PFSK-1 (cell line): ENCODE results near the gene AUTS2.

Source experiments
- FOXP2 ChIP-seq: optimal IDR thresholded peaks from 2 replicates; pipeline ENCODE3; 2011; ENCODE audit warnings: borderline replicate concordance, control low read depth, inconsistent platforms; ENCODE audit not compliant: insufficient read depth; ENCODE audit errors: extremely low read length, extremely low read depth
- POLR2AphosphoS5 ChIP-seq: IDR thresholded peaks from 2 replicates; pipeline ENCODE4 v1.6.1; 2012; ENCODE audit warnings: low read depth, mild to moderate bottlenecking, control low read depth, low read length, moderate library complexity
- SIN3A ChIP-seq: IDR thresholded peaks from 2 replicates; pipeline ENCODE4 v1.6.1; 2012; ENCODE audit warnings: mild to moderate bottlenecking, low read length, moderate library complexity, borderline replicate concordance; ENCODE audit not compliant: insufficient read depth
- TAF1 ChIP-seq: IDR thresholded peaks from 2 replicates; pipeline ENCODE4 v1.6.1; 2012; ENCODE audit warnings: low read length, control low read depth, borderline replicate concordance; ENCODE audit not compliant: insufficient read depth
- TF ChIP-seq, protein P1 (sequence below), 2 experiments: IDR thresholded peaks; 2 replicates each; pipeline versions ENCODE4 v1.6.1 to v1.8.0; 2011 to 2012; ENCODE audit warnings: low read depth in 2 of 2, low read length in 2 of 2, control low read depth in 1 of 2, inconsistent platforms in 1 of 2, mild to moderate bottlenecking in 1 of 2, moderate library complexity in 1 of 2; ENCODE audit not compliant: insufficient read depth in 1 of 2

AUTS2 gene

DNA sequence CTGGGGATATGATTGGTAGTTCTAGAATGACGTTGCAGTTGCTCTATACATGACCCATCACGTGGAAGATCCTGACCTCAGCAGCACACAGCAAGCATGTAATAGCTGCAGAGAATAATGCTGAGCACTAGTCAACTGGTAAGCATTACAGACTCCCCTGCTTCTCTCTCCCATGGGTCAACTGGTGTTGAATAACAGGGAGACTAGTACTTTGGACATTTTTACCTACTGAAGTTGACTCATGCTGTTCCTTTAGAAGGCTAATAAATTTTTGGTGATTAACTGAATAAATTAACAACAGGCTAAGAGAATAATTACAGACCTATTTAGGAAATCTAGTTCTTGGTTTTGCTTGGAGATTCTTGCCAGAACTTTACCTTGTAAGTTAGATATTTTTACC lies 234.1 kb downstream of the AUTS2 start:
- no peak for TF ChIP-seq POLR2AphosphoS5
- TF ChIP-seq, protein P1, sequence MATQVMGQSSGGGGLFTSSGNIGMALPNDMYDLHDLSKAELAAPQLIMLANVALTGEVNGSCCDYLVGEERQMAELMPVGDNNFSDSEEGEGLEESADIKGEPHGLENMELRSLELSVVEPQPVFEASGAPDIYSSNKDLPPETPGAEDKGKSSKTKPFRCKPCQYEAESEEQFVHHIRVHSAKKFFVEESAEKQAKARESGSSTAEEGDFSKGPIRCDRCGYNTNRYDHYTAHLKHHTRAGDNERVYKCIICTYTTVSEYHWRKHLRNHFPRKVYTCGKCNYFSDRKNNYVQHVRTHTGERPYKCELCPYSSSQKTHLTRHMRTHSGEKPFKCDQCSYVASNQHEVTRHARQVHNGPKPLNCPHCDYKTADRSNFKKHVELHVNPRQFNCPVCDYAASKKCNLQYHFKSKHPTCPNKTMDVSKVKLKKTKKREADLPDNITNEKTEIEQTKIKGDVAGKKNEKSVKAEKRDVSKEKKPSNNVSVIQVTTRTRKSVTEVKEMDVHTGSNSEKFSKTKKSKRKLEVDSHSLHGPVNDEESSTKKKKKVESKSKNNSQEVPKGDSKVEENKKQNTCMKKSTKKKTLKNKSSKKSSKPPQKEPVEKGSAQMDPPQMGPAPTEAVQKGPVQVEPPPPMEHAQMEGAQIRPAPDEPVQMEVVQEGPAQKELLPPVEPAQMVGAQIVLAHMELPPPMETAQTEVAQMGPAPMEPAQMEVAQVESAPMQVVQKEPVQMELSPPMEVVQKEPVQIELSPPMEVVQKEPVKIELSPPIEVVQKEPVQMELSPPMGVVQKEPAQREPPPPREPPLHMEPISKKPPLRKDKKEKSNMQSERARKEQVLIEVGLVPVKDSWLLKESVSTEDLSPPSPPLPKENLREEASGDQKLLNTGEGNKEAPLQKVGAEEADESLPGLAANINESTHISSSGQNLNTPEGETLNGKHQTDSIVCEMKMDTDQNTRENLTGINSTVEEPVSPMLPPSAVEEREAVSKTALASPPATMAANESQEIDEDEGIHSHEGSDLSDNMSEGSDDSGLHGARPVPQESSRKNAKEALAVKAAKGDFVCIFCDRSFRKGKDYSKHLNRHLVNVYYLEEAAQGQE (IDR thresholded peaks at IDR 0.05; ENCODE audit: insufficient read depth in 1 of 2, low read depth in 2 of 2, low read length in 2 of 2), result no peak
- no peak for TF ChIP-seq TAF1

GRCh38 chr7:69833964-69834363 lies 235.7 kb downstream of the AUTS2 start:
- TF ChIP-seq SIN3A, result no peak
- TF ChIP-seq, protein P1 (IDR thresholded peaks at IDR 0.05; ENCODE audit: insufficient read depth in 1 of 2, low read depth in 2 of 2, low read length in 2 of 2), result no peak
- no peak for TF ChIP-seq FOXP2
- no peak for TF ChIP-seq TAF1
- TF ChIP-seq POLR2AphosphoS5, result no peak

DNA sequence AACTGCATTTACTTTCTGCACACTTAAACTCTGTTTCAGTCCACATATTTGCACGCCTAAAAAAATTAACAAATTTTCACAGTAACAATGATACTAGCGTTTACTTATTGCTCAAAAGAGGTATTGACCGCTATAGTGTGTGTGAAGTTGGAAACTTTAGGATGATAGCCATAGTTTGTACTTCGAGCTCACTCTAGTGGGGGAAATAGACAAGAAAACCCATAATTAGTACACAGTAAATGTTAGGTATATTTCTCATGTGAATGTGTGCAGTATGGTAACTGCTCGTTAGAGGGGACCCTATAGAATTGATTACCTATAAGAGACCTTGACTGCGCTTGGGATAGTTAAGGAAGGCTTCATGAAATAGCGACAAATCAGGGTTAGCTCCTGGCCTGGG lies 238.4 kb downstream of the AUTS2 start:
- TF ChIP-seq TAF1 (no peak), SIN3A (no peak), FOXP2 (no peak), POLR2AphosphoS5 (no peak)
- TF ChIP-seq, protein P1 (IDR thresholded peaks at IDR 0.05; ENCODE audit: insufficient read depth in 1 of 2, low read depth in 2 of 2, low read length in 2 of 2), result no peak

DNA sequence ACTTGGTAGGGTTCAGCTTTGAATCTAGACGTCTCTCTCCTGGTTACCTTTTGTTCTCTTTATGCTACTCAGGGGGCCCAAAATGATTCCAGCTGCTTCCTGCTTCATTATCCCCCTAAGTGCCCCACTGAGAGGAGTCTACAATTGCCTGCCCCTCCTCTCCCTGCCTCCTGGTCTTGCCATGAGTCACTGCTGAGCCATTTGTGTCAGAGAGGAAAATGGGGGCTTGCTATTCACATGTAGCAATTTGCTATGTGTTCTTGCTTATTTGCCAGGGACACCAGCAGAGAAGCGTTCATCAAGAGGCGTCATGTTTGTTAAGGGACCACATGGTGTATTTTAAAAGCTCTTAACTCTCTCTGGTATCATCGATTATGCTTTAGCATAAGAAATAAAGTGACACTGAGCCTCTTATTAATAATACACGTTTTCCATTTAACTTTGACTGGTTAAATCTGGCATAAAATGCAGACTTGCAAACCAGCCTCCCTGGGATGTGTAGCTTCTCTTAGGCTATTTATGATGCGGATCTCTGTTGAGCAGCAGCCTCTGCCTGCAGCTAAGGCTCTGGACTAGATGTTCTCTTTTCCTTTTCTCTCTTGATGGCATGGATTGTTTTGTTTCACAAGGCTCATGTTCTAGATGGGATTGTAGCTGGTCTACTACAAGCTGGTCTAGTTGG lies 239.3 kb downstream of the AUTS2 start:
- TF ChIP-seq, protein P1 (IDR thresholded peaks at IDR 0.05; ENCODE audit: insufficient read depth in 1 of 2, low read depth in 2 of 2, low read length in 2 of 2), result no peak
- TF ChIP-seq POLR2AphosphoS5 (no peak), FOXP2 (no peak), SIN3A (no peak), TAF1 (no peak)

GRCh38 chr7:69839782-69840181 lies 241.5 kb downstream of the AUTS2 start:
- TF ChIP-seq TAF1 (no peak), POLR2AphosphoS5 (no peak), SIN3A (no peak), FOXP2 (no peak)
- TF ChIP-seq, protein P1 (IDR thresholded peaks at IDR 0.05; ENCODE audit: insufficient read depth in 1 of 2, low read depth in 2 of 2, low read length in 2 of 2), result no peak
